SK-N-MC (cell line): Measurements from ENCODE around the gene OSGEP.

Source experiments
- DNase-seq: peaks from one replicate; pipeline ENCODE4 v3.0.0-alpha.2; 2011; ENCODE audit warnings: low read depth, low spot score
- H3K27ac ChIP-seq: fragments of 200-600 bp; sonication (generic); 2 replicates; pipeline ENCODE4 v1.5.1; 2016; ENCODE audit warnings: mixed run types
- H3K36me3 ChIP-seq: fragments of 200-600 bp; sonication (generic); 2 replicates; pipeline ENCODE4 v1.6.1; 2017; ENCODE audit warnings: antibody characterized with exemption, low read length, mixed read lengths; ENCODE audit not compliant: insufficient read depth
- H3K4me3 ChIP-seq: fragments of 200-600 bp; sonication (generic); 2 replicates; pipeline ENCODE4 v1.5.1; 2016
- H3K9ac ChIP-seq: fragments of 200-600 bp; sonication (generic); 2 replicates; pipeline ENCODE4 v1.8.0; 2017; ENCODE audit warnings: mixed run types, mixed read lengths; ENCODE audit not compliant: insufficient read length
- H3K9me3 ChIP-seq: fragments of 200-600 bp; sonication (generic); 2 replicates; pipeline ENCODE4 v1.6.1; 2017; ENCODE audit warnings: low read depth, mild to moderate bottlenecking, antibody characterized with exemption, low read length, moderate library complexity, mixed read lengths
- EZH2 ChIP-seq: fragments of 200-600 bp; sonication (generic); IDR thresholded peaks from one replicate; pipeline ENCODE4 v1.6.1; 2017; ENCODE audit warnings: antibody characterized with exemption
- FOXP2 ChIP-seq: optimal IDR thresholded peaks from 2 replicates; pipeline ENCODE3; 2011; ENCODE audit warnings: mild to moderate bottlenecking, moderate library complexity; ENCODE audit not compliant: insufficient read depth; ENCODE audit errors: extremely low read length, control extremely low read depth
- POLR2AphosphoS5 ChIP-seq: IDR thresholded peaks from 2 replicates; pipeline ENCODE4 v1.6.1; 2012; ENCODE audit warnings: mild to moderate bottlenecking, low read depth, low read length, borderline replicate concordance

OSGEP gene

DNA sequence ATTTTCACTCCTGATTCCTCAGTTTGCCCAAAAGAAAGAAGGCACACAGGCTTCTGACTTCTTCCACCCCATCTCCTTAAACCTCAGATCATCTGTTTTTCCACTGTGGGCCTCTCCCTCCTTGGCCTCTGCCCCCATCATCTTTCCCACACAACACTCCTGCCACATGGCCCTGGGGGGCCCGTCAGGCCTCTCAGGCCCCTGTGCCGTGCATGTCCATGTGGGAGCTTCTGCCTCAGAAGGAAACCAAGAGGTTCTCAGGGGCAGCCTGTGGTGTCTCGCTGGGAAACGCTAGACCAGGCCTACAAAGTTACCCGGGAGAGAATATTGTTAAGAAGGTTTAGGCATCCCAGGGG, 26.6 kb downstream of the OSGEP start:
- Histone ChIP-seq H3K27ac (no peak overlapping the region), H3K9me3 (no peaks in the 10 kb centered on the region), H3K4me3 (no peak overlapping the region), H3K36me3 (no peaks in the 10 kb centered on the region), H3K9ac (no peak overlapping the region)
- TF ChIP-seq EZH2 (no peak), FOXP2 (no peak), POLR2AphosphoS5 (no peak)
- DNase-seq: no peak

DNA sequence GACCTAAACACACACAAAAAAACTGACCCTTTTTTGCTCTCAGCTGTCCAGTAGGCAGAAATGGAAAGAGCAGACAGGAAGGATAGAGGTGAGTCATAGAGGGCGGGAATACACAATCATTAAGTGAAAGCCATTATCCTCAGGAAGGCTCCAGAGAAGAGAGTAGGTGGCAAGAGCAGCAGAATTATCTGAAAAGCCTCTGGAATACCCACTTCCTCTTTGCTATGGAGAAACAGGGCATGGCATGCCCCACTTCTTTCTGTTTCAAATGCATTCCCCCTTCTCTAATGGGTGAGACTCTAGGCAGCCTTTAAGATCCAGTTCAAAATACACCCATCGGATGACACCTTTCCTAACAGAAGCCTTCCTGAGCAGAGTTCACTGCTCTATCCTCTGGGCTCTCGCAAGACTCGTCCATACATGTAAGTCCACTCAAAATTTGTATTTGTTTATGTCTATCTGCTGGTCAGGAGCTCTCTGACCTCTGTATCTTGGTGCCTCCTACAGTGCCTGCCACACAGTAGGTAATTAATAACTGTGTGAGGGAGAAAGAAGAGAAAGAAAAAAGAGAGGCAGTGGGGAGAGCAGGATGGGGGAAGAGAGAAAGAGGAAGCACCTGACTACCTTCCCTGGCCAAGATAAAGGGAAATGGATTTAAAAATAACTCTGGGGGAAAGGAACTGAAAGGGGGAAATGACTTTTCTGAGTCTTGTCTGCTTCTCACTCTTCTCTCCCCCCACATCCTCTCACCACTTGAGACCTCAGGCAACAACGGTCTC, 27.2 kb downstream of the OSGEP start:
- Histone ChIP-seq H3K9me3 (no peaks in the 10 kb centered on the region), H3K9ac (no peak overlapping the region), H3K4me3 (no peak overlapping the region), H3K36me3 (no peaks in the 10 kb centered on the region), H3K27ac (no peak overlapping the region)
- TF ChIP-seq EZH2: no peak
- DNase-seq: no peak

DNA sequence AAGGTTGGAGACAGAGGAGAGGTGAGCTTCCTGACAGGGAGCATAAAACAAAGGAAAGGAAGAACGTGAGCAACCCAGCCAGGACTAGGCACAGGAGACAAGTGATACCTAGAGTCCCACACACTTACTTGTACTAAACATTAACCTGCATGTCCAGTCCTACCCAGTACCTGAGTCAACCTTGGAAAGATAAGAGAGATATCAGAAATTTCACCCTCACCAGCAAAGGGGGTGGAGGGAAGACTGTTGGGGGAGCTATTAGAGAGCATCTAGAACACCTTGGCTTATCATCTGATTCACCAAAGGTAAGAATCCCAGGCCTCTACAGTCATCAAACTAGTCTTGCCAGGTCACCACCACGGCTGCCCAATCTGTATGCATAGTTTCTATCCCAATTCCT, 29.8 kb downstream of the OSGEP start:
- Histone ChIP-seq H3K27ac (no peak overlapping the region), H3K9me3 (no peaks in the 10 kb centered on the region), H3K4me3 (no peak overlapping the region), H3K9ac (no peak overlapping the region), H3K36me3 (no peaks in the 10 kb centered on the region)
- no peak for DNase-seq
- TF ChIP-seq FOXP2: no peak
- TF ChIP-seq POLR2AphosphoS5: no peak
- no peak for TF ChIP-seq EZH2

DNA sequence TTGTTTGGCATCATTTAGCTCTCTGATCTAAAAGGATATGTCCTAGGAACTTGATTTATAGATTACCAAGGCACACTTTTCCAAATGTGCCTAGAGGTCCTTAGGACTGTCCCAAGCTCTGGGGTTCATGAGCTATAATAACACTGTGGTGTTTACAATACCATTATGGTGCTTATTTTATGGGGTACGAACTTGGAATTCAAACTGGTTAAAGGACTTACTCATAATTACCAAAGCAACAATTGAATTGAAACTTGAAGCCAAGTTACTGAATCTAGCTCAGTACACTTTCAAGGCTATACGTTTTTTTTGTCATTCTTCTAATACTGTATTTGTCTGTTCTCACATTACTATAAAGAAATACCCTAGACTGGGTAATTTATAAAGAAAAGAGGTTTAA, 31.7 kb downstream of the OSGEP start:
- Histone ChIP-seq H3K9me3 (no peaks in the 10 kb centered on the region), H3K36me3 (no peaks in the 10 kb centered on the region), H3K9ac (no peak overlapping the region), H3K27ac (no peak overlapping the region), H3K4me3 (no peak overlapping the region)
- DNase-seq: no peak
- TF ChIP-seq FOXP2 (no peak), POLR2AphosphoS5 (no peak), EZH2 (no peak)

DNA sequence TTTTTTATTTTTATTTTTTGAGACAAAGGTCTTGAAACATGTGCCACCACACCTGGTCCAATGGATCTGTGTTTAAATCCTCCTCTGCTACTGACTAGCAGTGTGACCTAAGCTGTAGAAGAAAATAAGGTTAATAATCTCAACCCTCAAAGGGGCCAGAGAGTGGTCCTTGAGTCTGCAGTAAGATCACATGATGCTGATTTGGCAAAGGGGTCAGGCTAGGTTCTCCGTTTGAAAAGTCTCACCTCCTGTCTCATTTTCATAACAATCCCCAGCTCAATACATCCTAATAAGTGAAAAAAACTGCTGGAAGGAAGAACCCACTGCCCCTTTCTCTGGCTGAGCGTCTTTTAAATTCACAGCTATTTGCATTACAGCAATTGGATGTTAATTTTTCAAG, 33.3 kb downstream of the OSGEP start:
- H3K27ac ChIP-seq: no peak overlapping the region
- H3K9me3 ChIP-seq: no peaks in the 10 kb centered on the region
- DNase-seq: no peak
- no peak overlapping the region for H3K4me3 ChIP-seq
- TF ChIP-seq EZH2 (no peak), FOXP2 (no peak), POLR2AphosphoS5 (no peak)
- H3K36me3 ChIP-seq: no peaks in the 10 kb centered on the region
- H3K9ac ChIP-seq: no peak overlapping the region

DNA sequence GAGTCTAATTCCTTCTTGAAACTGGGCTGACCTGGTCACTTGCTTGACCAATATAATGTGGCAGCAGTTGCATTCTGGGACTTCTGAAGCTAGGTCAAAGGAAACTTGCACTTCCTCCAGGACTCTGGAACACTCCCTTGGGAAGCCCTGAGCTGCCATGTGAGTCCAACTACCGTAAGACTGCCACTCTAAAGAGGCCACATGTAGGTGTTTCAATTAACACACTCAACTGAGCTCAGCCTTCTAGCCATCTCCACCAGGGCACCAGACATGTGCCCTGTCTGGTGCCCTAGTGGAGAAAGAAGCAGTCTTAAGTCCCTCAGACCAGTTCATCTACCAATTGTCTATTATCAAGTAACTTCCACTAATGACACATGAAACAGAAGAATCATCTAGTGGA, 35.2 kb downstream of the OSGEP start:
- Histone ChIP-seq H3K27ac (no peak overlapping the region), H3K9ac (no peak overlapping the region), H3K9me3 (no peaks in the 10 kb centered on the region), H3K4me3 (no peak overlapping the region), H3K36me3 (no peaks in the 10 kb centered on the region)
- no peak for DNase-seq
- no peak for TF ChIP-seq POLR2AphosphoS5

DNA sequence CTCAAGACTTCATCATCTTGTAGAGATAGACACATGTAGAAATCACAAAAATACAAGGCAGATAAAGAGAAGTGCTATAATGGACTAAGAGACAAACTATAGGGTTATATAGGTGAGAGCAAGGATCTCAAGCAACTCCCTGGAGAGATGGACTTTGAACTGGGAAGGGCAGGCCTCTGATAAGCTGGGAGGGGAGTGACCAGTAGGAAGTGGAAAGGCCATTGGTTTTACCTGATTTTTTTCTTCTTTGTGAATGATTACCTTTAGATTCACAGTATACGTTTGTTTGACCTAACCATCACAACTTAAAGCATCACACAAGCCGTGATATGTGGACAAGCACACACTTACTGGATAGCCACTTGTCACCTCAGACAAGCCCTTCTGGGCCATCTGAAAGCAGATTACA, 36.1 kb downstream of the OSGEP start:
- H3K4me3 ChIP-seq: no peak overlapping the region
- no peak overlapping the region for H3K9ac ChIP-seq
- H3K9me3 ChIP-seq: no peaks in the 10 kb centered on the region
- no peak overlapping the region for H3K27ac ChIP-seq
- TF ChIP-seq POLR2AphosphoS5: no peak
- TF ChIP-seq EZH2: no peak
- TF ChIP-seq FOXP2: no peak
- H3K36me3 ChIP-seq: no peaks in the 10 kb centered on the region
- DNase-seq: no peak

DNA sequence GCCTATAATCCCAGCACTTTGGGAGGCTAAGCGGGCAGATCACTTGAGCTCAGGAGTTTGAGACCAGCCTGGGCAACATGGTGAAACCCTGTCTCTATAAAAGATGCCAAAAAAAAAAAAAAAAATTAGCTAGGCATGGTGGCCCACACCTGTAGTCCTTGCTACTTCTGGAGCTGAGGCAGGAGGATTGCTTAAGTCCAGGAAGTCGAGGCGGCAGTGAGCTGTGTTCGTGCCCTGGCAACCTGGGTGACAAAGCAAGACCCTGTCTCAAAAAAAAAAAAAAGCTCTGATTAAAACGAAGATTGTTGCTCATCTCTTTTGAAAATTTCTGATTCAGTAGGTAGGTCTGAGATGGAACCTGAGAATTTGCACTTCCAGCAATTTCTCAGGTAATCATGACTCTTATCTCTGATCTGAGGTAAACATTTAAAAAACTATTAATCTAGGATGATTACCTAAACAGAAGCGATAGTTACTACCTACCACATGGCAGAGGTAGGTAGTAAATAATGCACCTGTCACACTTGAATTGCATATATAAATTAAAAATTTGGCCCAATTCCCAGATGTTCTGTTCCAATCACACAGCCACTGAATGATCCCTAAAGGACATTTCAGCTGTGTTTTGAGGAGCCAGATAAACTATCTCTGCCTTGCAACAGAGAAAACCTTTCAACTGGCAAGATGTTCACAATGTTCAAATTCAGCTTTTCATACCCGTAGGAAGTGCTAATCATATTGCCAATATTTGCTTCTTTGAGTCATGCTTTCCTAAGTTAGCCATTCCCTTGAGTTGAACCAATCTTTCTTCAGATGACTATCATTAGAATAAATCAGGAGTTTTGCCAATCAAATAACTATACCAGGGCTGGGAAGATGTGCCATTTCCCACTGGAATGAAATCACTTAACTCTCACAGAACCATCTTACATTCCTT, 37.1 kb downstream of the OSGEP start:
- no peak for DNase-seq
- Histone ChIP-seq H3K9me3 (no peaks in the 10 kb centered on the region), H3K4me3 (no peak overlapping the region), H3K36me3 (no peaks in the 10 kb centered on the region), H3K27ac (no peak overlapping the region), H3K9ac (no peak overlapping the region)
- TF ChIP-seq FOXP2: no peak
- no peak for TF ChIP-seq EZH2
- TF ChIP-seq POLR2AphosphoS5: no peak

DNA sequence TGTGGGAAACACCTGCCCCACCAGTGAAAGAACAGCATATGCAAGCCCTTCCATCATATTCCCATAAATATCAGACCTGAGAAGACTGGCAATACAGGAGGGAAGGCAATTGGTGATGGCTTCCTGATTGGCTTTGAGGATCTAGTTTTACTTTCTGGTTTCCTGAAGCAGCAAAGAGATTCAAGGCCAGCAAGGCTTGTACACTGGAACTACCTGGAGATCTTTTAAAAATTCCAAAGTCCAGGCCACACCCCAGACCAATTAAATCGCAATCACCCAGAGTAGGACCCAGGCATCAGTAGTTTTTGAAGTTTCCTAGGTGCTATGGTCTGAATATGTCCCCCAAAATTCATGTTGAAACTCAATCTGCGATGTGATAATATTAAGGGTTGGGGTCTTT, 38.4 kb downstream of the OSGEP start:
- no peak overlapping the region for H3K9ac ChIP-seq

More for the DNA sequence above, 38.4 kb downstream of the OSGEP start:
- no peak overlapping the region for H3K27ac ChIP-seq
- no peaks in the 10 kb centered on the region for H3K36me3 ChIP-seq
- DNase-seq: no peak
- TF ChIP-seq FOXP2 (no peak), POLR2AphosphoS5 (no peak), EZH2 (no peak)
- H3K4me3 ChIP-seq: no peak overlapping the region
- no peaks in the 10 kb centered on the region for H3K9me3 ChIP-seq
